ENCODE data around the gene CXorf58. TPM values are rescaled to one million over a fixed set of nuclear protein-coding genes. Genes with fewer than 3 reads are reported as not detected.

The CXorf58 gene
- polyA plus RNA-seq, 1 of the 3 experiments (the other 2 are of a cell fraction): not detected

DNA sequence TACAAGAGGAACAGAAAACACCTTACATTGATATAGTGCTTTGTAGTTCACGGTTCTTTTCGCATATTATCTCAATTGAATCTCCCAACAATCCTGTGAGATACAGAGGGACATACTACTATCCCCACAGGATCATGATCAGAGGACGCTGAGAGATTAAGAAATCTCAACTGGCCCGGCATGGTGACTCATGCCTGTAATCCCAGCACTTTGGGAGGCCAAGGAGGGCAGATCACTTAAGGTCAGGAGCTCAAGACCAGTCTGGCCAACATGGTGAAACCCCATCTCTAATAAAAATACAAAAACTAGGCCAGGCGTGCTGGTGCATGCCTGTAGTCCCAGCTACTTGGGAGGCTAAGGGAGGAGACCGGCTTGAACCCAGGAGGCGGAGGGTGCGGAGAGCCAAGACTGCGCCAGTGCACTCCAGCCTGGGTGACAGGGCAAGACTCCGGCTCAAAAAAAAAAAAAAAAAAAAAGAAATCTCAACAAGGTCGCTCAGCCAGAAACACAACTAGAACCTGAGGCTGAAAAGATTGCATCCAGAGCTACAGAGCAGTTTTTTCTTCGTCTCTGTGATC is 7.5 kb upstream of the CXorf58 start:
- no peak for DNase-seq
- Histone ChIP-seq H3K4me1 (ENCODE audit: control insufficient read depth in 1 of 2, insufficient read depth in 2 of 2, low read depth in 1 of 2, low read length in 1 of 2) (peaks cover 3 to 10% of the 10 kb centered on the region in 2 experiments; a peak in 2 of 4 replicates), H3K9ac (no peak overlapping the region), H3K4me2 (no peak overlapping the region), H3K27ac (ENCODE audit: low read depth in 2 of 2, low read length in 1 of 2) (peak overlapping the region in 1 of 2 experiments; percentile 55; a peak in 2 of 4 replicates), H3K9me2 (no peaks in the 10 kb centered on the region), H3F3A (replicated peaks; ENCODE audit: insufficient read depth) (peaks cover 8% of the 10 kb centered on the region), H3K4me3 (ENCODE audit: low read depth in 2 of 2, low read length in 1 of 2) (no peak overlapping the region), H2AFZ (ENCODE audit: low read depth) (no peak overlapping the region), H3K9me3 (no peaks in the 10 kb centered on the region), H4K20me1 (ENCODE audit: insufficient read depth) (no peaks in the 10 kb centered on the region), H3K27me3 (ENCODE audit: insufficient read depth) (no peaks in the 10 kb centered on the region), H3K36me3 (replicated peaks in 1 of 2; ENCODE audit: control insufficient read depth in 1 of 2, insufficient read depth in 2 of 2, low read length in 1 of 2) (no peaks in the 10 kb centered on the region), H3K79me2 (ENCODE audit: insufficient read depth) (peaks cover 7% of the 10 kb centered on the region; the same call in 1 of the 2 replicates)
- ChIA-PET CTCF (interaction anchor here (1.1 to 3.0 kb wide), 3 partner anchors 101 to 208 kb away, joined by 3 to 67 read pairs (median 63); partner anchors contain the start of gene SAT1), POLR2A (interaction anchor here (1.7 kb wide), 1 partner anchor 117 kb away, joined by 9 read pairs; the partner anchor contains the start of gene SAT1)
- TF ChIP-seq TCF12 (IDR thresholded peaks at IDR 0.05): no peak
- peak; percentile 16; the same call in 1 of the 2 replicates for TF ChIP-seq FOSL2 (IDR thresholded peaks at IDR 0.05; ENCODE audit: borderline replicate concordance, low read depth)
- TF ChIP-seq SMC3 (IDR thresholded peaks at IDR 0.05; ENCODE audit: low read depth, low read length): no peak
- 54% methylated on average over 12 of the region's 12 CpGs for WGBS (ENCODE audit: low lambda C conversion rate)

DNA sequence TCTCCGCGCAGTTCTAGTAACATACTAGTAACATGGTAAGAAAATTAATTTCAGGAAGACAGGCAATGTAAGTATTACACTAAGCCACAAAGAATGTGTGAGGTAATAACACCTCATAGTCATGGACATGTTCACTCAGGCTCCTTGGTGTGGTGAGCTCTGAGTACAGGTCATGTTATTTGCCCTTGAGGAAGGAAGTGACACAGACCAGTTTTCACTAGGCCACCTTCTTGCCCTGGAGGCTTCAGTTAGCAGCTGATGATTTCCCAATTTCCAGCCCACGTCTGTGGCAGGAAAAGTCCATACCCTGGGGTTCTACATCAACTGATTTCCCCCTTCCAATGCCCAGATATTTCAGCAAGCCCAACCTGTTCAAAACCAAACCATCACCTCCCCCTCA is 6.7 kb upstream of the CXorf58 start:
- POLR2A ChIA-PET: interaction anchor here (1.7 kb wide), 1 partner anchor 118 kb away, joined by 9 read pairs; the partner anchor contains the start of gene SAT1
- no peak overlapping the region for H3K9ac ChIP-seq
- 60% methylated on average over 3 of the region's 3 CpGs for WGBS (ENCODE audit: low lambda C conversion rate)

More for the DNA sequence above, 6.7 kb upstream of the CXorf58 start:
- Histone ChIP-seq H4K20me1 (ENCODE audit: insufficient read depth) (no peaks in the 10 kb centered on the region), H3K4me2 (0 out of 2 replicates have a peak overlapping the region, but pooled peaks have one; percentile 1), H3F3A (replicated peaks; ENCODE audit: insufficient read depth) (peaks cover 8% of the 10 kb centered on the region), H3K9me3 (no peaks in the 10 kb centered on the region), H3K36me3 (replicated peaks in 1 of 2; ENCODE audit: control insufficient read depth in 1 of 2, insufficient read depth in 2 of 2, low read length in 1 of 2) (no peaks in the 10 kb centered on the region), H3K27me3 (ENCODE audit: insufficient read depth) (no peaks in the 10 kb centered on the region), H2AFZ (ENCODE audit: low read depth) (no peak overlapping the region), H3K4me3 (ENCODE audit: low read depth in 2 of 2, low read length in 1 of 2) (no peak overlapping the region), H3K79me2 (ENCODE audit: insufficient read depth) (peaks cover 7% of the 10 kb centered on the region; the same call in 1 of the 2 replicates), H3K27ac (ENCODE audit: low read depth in 2 of 2, low read length in 1 of 2) (peak overlapping the region; percentile 13 to 55; a peak in 3 of 4 replicates), H3K4me1 (ENCODE audit: control insufficient read depth in 1 of 2, insufficient read depth in 2 of 2, low read depth in 1 of 2, low read length in 1 of 2) (peaks cover 3 to 10% of the 10 kb centered on the region in 2 experiments; a peak in 2 of 4 replicates), H3K9me2 (no peaks in the 10 kb centered on the region)
- TF ChIP-seq, protein P1, sequence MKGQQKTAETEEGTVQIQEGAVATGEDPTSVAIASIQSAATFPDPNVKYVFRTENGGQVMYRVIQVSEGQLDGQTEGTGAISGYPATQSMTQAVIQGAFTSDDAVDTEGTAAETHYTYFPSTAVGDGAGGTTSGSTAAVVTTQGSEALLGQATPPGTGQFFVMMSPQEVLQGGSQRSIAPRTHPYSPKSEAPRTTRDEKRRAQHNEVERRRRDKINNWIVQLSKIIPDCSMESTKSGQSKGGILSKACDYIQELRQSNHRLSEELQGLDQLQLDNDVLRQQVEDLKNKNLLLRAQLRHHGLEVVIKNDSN (IDR thresholded peaks at IDR 0.05; ENCODE audit: borderline replicate concordance, low read depth): no peak
- TF ChIP-seq, protein P2, sequence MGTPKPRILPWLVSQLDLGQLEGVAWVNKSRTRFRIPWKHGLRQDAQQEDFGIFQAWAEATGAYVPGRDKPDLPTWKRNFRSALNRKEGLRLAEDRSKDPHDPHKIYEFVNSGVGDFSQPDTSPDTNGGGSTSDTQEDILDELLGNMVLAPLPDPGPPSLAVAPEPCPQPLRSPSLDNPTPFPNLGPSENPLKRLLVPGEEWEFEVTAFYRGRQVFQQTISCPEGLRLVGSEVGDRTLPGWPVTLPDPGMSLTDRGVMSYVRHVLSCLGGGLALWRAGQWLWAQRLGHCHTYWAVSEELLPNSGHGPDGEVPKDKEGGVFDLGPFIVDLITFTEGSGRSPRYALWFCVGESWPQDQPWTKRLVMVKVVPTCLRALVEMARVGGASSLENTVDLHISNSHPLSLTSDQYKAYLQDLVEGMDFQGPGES (IDR thresholded peaks at IDR 0.05; ENCODE audit: low read depth, low read length): no peak
- TF ChIP-seq EZH2phosphoT487 (IDR thresholded peaks at IDR 0.05; ENCODE audit: borderline replicate concordance, low read depth) (no peak), JUND (IDR thresholded peaks at IDR 0.05) (no peak), FOSL2 (IDR thresholded peaks at IDR 0.05; ENCODE audit: borderline replicate concordance, low read depth) (peak; percentile 14; the same call in 1 of the 2 replicates), EP300 (IDR thresholded peaks at IDR 0.05; ENCODE audit: borderline replicate concordance in 1 of 2, low read depth in 1 of 2, low read length in 1 of 2) (no peak), TEAD4 (IDR thresholded peaks at IDR 0.05; ENCODE audit: borderline replicate concordance, insufficient read depth) (no peak)
- no peak for DNase-seq
- CTCF ChIA-PET: interaction anchor here (1.1 to 3.0 kb wide), 18 partner anchors 10 to 1916 kb away, joined by 3 to 67 read pairs (median 9); partner anchors contain the start of genes ACOT9, PRDX4 and SAT1
